ENCODE measurements around the gene CBFA2T3. TPM values are rescaled to one million over a fixed set of nuclear protein-coding genes. Genes with fewer than 3 reads are reported as not detected.

The CBFA2T3 gene
- total RNA-seq, 1 experiment from 2014 or later = not detected

GRCh38 chr16:88884569-88885271, 92.3 kb downstream of the CBFA2T3 start:
- H3K36me3 ChIP-seq (ENCODE audit: insufficient read depth, low read length) = no peaks in the 10 kb centered on the region
- no peaks in the 10 kb centered on the region for H3K9me3 ChIP-seq (ENCODE audit: low read length)
- H3K4me1 ChIP-seq (ENCODE audit: low read length) = no peaks in the 10 kb centered on the region
- H3K79me2 ChIP-seq (ENCODE audit: low read length) = no peaks in the 10 kb centered on the region
- no peak overlapping the region for H3K4me2 ChIP-seq (ENCODE audit: low read depth, low read length, poor library complexity, severe bottlenecking)
- no peak overlapping the region for H3K9ac ChIP-seq (ENCODE audit: low read length)
- no peak overlapping the region for H3K4me3 ChIP-seq (ENCODE audit: low read length)
- no peaks in the 10 kb centered on the region for H3K27me3 ChIP-seq (ENCODE audit: low read length)
- no peaks in the 10 kb centered on the region for H4K20me1 ChIP-seq (ENCODE audit: insufficient read depth, low read depth, low read length)
- H2AFZ ChIP-seq (ENCODE audit: low read length) = no peak overlapping the region
- no peak for DNase-seq
- H3K27ac ChIP-seq (ENCODE audit: low read length) = no peak overlapping the region
- no peaks in the 10 kb centered on the region for H3K9me2 ChIP-seq (replicated peaks; ENCODE audit: insufficient read depth, low read length)

GRCh38 chr16:88883946-88884345, 93.1 kb downstream of the CBFA2T3 start:
- Histone ChIP-seq H3K4me1 (ENCODE audit: low read length) (no peaks in the 10 kb centered on the region), H3K36me3 (ENCODE audit: insufficient read depth, low read length) (no peaks in the 10 kb centered on the region), H3K4me3 (ENCODE audit: low read length) (no peak overlapping the region), H3K27ac (ENCODE audit: low read length) (no peak overlapping the region), H4K20me1 (ENCODE audit: insufficient read depth, low read depth, low read length) (no peaks in the 10 kb centered on the region), H2AFZ (ENCODE audit: low read length) (no peak overlapping the region), H3K9me3 (ENCODE audit: low read length) (no peaks in the 10 kb centered on the region), H3K9ac (ENCODE audit: low read length) (no peak overlapping the region), H3K4me2 (ENCODE audit: low read depth, low read length, poor library complexity, severe bottlenecking) (no peak overlapping the region), H3K27me3 (ENCODE audit: low read length) (no peaks in the 10 kb centered on the region), H3K9me2 (replicated peaks; ENCODE audit: insufficient read depth, low read length) (no peaks in the 10 kb centered on the region), H3K79me2 (ENCODE audit: low read length) (no peaks in the 10 kb centered on the region)
- no peak for DNase-seq

GRCh38 chr16:88883117-88883895, 93.7 kb downstream of the CBFA2T3 start:
- Histone ChIP-seq H3K4me2 (ENCODE audit: low read depth, low read length, poor library complexity, severe bottlenecking) (no peak overlapping the region), H3K27me3 (ENCODE audit: low read length) (no peaks in the 10 kb centered on the region), H3K36me3 (ENCODE audit: insufficient read depth, low read length) (no peaks in the 10 kb centered on the region), H3K4me1 (ENCODE audit: low read length) (no peaks in the 10 kb centered on the region), H3K4me3 (ENCODE audit: low read length) (no peak overlapping the region), H3K27ac (ENCODE audit: low read length) (no peak overlapping the region), H2AFZ (ENCODE audit: low read length) (no peak overlapping the region), H4K20me1 (ENCODE audit: insufficient read depth, low read depth, low read length) (no peaks in the 10 kb centered on the region), H3K79me2 (ENCODE audit: low read length) (no peaks in the 10 kb centered on the region), H3K9ac (ENCODE audit: low read length) (no peak overlapping the region), H3K9me3 (ENCODE audit: low read length) (no peaks in the 10 kb centered on the region), H3K9me2 (replicated peaks; ENCODE audit: insufficient read depth, low read length) (no peaks in the 10 kb centered on the region)
- DNase-seq = no peak

- Histone ChIP-seq H3K4me1 (ENCODE audit: low read length) (no peaks in the 10 kb centered on the region), H3K79me2 (ENCODE audit: low read length) (no peaks in the 10 kb centered on the region), H3K9me2 (replicated peaks; ENCODE audit: insufficient read depth, low read length) (no peaks in the 10 kb centered on the region), H4K20me1 (ENCODE audit: insufficient read depth, low read depth, low read length) (no peaks in the 10 kb centered on the region), H3K9me3 (ENCODE audit: low read length) (no peaks in the 10 kb centered on the region), H3K27ac (ENCODE audit: low read length) (no peak overlapping the region), H3K27me3 (ENCODE audit: low read length) (no peaks in the 10 kb centered on the region), H3K36me3 (ENCODE audit: insufficient read depth, low read length) (no peaks in the 10 kb centered on the region), H3K4me3 (ENCODE audit: low read length) (no peak overlapping the region), H3K9ac (ENCODE audit: low read length) (no peak overlapping the region), H3K4me2 (ENCODE audit: low read depth, low read length, poor library complexity, severe bottlenecking) (no peak overlapping the region), H2AFZ (ENCODE audit: low read length) (no peak overlapping the region)
- DNase-seq = peak; percentile 81
Measured at GRCh38 chr16:88882358-88883030, 94.5 kb downstream of the CBFA2T3 start.

DNA sequence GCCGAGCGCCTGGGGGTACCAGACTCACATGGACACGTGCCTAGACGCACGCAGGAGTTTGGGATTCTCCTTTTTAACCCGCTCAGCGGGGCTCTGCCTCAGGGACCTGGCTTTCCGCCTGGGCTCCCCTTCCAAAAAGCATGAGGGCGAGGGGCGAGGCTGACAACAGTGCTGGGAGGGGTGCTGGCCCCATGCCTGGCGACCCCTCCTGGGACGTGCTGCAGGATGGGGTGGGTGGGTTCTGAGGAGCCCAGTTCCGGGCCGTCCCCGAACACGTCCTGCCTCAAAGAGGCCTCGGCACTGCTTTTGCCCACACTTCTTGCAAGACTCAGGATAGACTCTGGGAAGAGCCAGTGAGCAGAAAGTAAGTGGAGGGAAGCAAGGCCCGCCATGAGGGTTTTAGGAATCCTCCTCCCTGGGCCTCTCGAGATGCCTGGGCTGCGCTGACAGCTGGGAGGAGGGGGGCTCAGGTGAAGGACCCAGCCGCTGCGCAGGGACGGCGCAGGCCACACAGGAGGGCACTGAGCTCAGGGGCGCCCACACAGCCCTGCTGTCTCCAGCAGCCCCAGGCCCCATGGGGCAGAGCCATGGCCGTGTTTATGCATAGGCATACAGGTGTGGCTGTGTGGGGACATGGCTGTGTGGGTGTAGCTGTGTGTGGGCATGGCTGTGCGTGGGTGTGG, 95.2 kb downstream of the CBFA2T3 start:
- Histone ChIP-seq H3K36me3 (ENCODE audit: insufficient read depth, low read length) (no peaks in the 10 kb centered on the region), H3K9me2 (replicated peaks; ENCODE audit: insufficient read depth, low read length) (no peaks in the 10 kb centered on the region), H2AFZ (ENCODE audit: low read length) (no peak overlapping the region), H3K79me2 (ENCODE audit: low read length) (no peaks in the 10 kb centered on the region), H3K27ac (ENCODE audit: low read length) (no peak overlapping the region), H3K27me3 (ENCODE audit: low read length) (no peaks in the 10 kb centered on the region), H3K4me1 (ENCODE audit: low read length) (no peaks in the 10 kb centered on the region), H4K20me1 (ENCODE audit: insufficient read depth, low read depth, low read length) (no peaks in the 10 kb centered on the region), H3K4me3 (ENCODE audit: low read length) (no peak overlapping the region), H3K4me2 (ENCODE audit: low read depth, low read length, poor library complexity, severe bottlenecking) (no peak overlapping the region), H3K9me3 (ENCODE audit: low read length) (no peaks in the 10 kb centered on the region), H3K9ac (ENCODE audit: low read length) (no peak overlapping the region)
- DNase-seq = no peak

DNA sequence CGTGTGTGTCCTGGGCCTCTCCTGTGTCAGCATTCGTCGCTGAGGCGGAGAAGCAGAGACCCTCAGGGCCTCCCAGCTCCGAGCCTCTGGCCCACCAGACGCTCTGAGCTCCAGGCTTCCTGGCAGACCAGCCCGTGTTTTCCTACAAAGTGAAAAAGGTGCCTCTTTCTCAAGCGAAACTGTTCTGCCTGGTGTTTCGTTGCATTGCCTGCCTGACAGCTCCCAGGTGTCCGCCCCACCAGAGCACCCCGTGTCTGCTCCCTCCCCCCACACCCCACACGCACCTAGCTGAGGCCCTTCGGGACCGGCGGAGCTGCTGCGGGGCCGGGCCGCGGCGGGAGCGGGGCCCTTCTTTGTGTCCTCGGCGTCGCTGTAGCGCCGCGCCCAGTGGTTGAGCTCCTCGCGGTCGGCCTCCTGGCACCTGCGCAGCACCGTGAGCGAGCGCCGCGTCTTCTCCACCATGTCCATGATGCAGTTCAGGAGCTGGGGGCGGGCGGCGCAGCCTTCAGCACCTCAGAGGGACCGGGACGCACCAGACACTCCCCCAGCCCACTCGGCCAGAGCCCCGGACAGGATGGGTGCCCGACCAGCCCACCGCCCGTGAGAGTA, 95.9 kb downstream of the CBFA2T3 start:
- Histone ChIP-seq H3K79me2 (ENCODE audit: low read length) (no peaks in the 10 kb centered on the region), H3K9me2 (replicated peaks; ENCODE audit: insufficient read depth, low read length) (no peaks in the 10 kb centered on the region), H3K36me3 (ENCODE audit: insufficient read depth, low read length) (no peaks in the 10 kb centered on the region), H3K9me3 (ENCODE audit: low read length) (no peaks in the 10 kb centered on the region), H3K4me2 (ENCODE audit: low read depth, low read length, poor library complexity, severe bottlenecking) (no peak overlapping the region), H3K27ac (ENCODE audit: low read length) (no peak overlapping the region), H3K4me1 (ENCODE audit: low read length) (no peaks in the 10 kb centered on the region), H2AFZ (ENCODE audit: low read length) (no peak overlapping the region), H3K27me3 (ENCODE audit: low read length) (no peaks in the 10 kb centered on the region), H3K9ac (ENCODE audit: low read length) (no peak overlapping the region), H3K4me3 (ENCODE audit: low read length) (no peak overlapping the region), H4K20me1 (ENCODE audit: insufficient read depth, low read depth, low read length) (no peaks in the 10 kb centered on the region)
- no peak for DNase-seq

DNA sequence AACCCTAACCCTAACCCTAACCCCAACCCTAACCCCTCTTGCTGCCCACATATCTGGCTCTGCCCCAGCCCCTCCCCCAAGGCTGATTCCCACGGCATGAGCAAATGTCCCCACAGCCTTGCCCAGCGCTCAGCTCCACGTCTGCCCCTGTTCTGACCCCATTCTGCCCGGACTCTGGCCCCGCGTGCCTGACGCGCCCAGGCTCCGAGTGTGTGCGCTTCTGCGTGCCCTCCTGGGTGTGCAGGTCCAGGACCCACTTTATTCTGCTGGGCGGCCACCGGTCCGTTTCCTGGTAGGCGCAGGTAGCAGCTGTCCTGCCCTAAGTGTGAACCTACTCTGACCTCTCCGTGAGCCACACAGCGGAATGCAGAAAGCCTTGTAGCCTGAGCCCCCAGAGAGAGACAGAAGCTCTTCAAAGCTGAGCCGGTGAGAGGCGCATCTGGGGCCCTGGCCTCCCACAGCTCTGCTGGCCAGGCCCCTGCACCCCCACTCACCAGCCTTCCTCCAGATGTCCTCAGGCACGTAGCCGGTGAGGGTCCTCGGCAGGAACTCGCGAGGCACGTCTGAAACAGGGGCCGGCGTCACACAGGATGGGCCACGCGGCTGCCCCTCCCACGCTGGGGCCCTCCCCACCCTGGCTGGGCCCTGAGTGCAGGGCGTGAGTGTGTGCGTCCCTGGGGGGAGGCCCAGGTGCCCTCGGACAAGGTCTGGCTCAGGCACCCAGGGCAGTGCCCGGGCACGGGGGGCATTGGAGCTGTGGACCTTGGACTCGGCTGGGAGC, 96.6 kb downstream of the CBFA2T3 start:
- H2AFZ ChIP-seq (ENCODE audit: low read length) = no peak overlapping the region
- no peaks in the 10 kb centered on the region for H3K36me3 ChIP-seq (ENCODE audit: insufficient read depth, low read length)
- H3K4me1 ChIP-seq (ENCODE audit: low read length) = no peaks in the 10 kb centered on the region
- no peak for DNase-seq
- H3K79me2 ChIP-seq (ENCODE audit: low read length) = no peaks in the 10 kb centered on the region
- H3K9me2 ChIP-seq (replicated peaks; ENCODE audit: insufficient read depth, low read length) = no peaks in the 10 kb centered on the region
- H3K9me3 ChIP-seq (ENCODE audit: low read length) = no peaks in the 10 kb centered on the region
- no peak overlapping the region for H3K9ac ChIP-seq (ENCODE audit: low read length)
- H3K27me3 ChIP-seq (ENCODE audit: low read length) = no peaks in the 10 kb centered on the region
- no peak overlapping the region for H3K4me3 ChIP-seq (ENCODE audit: low read length)
- no peak overlapping the region for H3K27ac ChIP-seq (ENCODE audit: low read length)
- H4K20me1 ChIP-seq (ENCODE audit: insufficient read depth, low read depth, low read length) = no peaks in the 10 kb centered on the region
- H3K4me2 ChIP-seq (ENCODE audit: low read depth, low read length, poor library complexity, severe bottlenecking) = no peak overlapping the region
